ENCODE results near the gene GAD1.

Gene GAD1

DNA sequence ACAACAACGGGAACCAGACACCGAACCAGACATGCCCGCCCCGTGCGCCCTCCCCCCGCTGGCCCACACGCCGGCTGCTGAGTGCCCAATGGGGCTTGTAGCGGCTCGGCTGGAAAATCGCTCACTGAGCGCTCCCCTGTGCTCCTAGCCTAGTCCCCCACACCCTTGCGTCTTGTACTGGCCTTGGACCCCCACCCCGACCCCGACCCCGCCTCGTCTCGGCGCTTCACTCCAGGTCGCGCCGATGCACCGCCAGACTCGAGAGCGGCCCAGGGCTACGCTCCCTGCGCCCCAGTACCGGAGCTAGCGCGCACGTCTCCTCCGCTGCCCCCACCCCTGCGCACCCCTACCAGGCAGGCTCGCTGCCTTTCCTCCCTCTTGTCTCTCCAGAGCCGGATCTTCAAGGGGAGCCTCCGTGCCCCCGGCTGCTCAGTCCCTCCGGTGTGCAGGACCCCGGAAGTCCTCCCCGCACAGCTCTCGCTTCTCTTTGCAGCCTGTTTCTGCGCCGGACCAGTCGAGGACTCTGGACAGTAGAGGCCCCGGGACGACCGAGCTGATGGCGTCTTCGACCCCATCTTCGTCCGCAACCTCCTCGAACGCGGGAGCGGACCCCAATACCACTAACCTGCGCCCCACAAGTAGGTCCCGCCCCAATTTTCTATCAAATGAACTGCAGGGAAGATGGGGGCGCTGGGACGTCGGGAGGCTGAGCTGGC lies 1.5 kb downstream of the GAD1 start:
- DNase-seq, result no peak

GRCh38 chr2:170818752-170819470 lies 2.2 kb downstream of the GAD1 start:
- DNase-seq, result no peak

DNA sequence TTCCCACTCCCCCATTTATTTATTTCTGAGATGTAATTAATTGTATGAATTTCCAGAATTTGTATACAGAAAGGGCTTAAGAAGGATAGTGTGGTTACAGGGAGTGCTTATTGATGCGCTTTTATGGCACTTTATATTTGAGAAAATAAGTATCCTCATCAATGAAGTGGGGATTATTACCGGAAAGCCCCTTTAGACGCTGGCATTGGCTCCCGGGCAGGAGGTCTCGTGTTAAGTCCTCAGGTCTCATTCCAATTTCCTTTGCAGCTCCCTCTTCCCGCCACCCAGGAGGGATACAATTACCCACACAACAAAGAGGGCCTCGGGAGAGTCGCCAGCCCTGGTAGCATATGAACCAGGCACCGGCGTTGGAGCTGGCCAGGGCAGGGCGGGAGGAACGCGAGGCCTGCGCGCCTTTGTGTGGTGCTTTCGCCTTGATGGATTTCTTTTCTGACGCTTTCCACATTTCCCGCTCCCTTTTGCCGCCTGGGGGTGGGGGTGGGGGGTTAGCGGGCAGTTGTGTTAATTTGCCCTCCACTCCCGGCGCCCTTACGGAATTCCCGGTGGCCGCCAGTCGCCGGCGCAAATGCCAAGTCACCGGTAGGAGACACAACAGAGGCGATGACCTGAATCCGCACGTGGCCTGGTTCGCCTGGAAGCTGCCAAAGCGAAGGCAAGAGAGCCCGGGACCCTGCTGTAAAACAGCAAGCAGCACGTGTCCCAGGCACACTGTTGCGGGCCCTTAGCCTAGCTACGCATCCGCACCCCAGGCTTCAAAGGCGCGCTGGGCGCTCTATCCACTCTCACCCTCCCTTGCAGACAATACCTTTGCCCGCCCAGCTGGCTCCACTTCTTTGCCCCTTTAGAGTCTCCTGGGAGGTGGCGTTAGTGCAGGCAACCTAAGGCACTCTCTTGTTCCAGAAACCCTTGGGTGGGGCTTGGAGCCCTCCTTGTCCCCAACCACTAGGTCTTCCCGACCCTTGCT lies 3.3 kb downstream of the GAD1 start:
- DNase-seq, result no peak

DNA sequence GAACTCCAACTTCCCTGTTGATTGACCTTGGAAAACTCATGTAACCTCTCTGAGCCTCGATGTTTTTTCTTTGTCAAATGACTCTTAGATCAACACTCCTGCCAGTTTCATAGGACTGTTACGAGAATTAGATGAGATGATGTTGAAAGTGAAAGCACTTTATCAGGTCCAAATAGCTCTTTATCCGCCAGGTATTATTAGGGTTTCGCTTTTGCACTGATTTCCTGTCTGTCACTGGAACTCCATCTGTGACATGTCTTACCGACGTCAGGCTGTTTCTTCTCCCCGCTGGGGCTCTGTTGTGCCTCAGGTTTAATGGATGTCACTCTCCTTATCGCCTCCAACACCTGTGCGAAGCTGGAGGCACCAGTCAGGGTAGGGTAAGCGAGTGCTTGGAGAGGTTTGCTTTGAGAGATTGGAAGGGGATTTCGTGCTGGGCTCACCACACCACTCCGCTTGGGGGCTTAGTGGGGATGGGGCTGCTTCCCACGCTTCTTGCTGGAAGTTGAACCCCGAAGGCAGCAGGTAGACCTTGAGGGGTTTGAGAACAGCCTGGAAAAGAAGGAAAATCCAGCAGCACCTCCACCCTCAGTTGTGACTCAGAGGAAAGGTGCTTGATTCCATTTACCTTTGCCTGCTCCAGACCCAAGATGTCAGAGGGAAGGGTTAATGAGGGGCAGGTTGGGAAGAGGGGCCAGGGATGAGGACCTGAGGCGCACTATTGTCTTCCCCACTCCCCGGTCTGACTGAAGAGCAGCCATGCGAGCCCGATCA lies 4.3 kb downstream of the GAD1 start:
- DNase-seq, result no peak

- no peak for DNase-seq
Observed at GRCh38 chr2:170821531-170822289, 5.0 kb downstream of the GAD1 start.

- no peak for DNase-seq
Observed at GRCh38 chr2:170822290-170823087, 5.8 kb downstream of the GAD1 start.

GRCh38 chr2:170823088-170823897 lies 6.6 kb downstream of the GAD1 start:
- DNase-seq, result no peak

GRCh38 chr2:170823898-170824215 lies 7.2 kb downstream of the GAD1 start:
- no peak for DNase-seq

DNA sequence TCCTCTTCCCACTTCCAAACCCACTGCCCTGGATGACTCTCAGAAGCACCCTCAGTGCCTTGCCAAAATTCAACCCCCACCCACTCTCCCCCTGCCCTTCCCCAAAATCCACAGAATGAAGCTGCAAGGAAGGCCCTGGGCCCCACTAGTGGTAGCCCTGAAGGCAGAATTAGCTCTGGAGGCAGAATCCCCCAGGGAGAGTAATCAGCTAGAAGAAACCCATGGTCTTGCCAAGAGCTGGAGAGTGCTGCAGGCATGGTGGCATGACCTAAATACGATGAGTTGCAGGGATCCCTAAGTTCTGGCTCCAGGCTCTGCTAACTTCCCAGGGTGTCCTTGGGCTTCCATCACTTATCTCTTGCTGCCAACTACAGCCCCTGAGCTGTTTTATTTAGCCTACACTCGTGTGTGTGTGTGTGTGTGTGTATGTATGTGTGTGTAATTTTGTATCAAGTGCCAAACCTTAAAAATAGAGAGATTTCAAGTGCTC lies 7.9 kb downstream of the GAD1 start:
- no peak for DNase-seq

DNA sequence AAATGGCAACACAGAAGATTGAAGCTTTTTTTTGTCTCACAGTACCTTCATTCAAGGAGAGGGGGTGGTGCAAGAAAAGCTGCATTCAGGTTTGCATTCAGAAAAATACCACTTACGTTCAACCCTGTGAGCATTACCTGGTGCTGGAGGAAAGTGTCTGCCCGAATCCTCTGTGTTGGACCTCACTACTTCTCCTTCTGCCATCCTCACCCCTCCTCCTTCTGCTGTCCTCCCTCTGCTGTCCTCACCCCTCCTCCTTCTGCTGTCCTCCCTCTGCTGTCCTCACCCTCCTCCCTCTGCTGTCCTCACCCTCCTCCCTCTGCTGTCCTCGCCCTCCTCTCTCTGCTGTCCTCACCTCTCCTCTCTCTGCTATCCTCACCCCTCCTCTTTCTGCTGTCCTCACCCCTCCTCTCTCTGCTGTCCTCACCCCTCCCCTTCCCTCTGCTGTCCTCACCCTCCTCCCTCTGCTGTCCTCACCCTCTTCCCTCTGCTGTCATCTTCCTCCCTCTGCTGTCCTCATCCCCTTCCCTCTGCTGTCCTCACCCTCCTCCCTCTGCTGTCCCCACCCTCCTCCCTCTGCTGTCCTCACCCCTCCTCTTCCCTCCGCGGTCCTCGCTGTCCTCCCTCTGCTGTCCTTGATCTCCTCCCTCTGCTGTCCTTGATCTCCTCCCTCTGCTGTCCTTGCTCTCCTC lies 11.3 kb downstream of the GAD1 start:
- no peak for DNase-seq

DNA sequence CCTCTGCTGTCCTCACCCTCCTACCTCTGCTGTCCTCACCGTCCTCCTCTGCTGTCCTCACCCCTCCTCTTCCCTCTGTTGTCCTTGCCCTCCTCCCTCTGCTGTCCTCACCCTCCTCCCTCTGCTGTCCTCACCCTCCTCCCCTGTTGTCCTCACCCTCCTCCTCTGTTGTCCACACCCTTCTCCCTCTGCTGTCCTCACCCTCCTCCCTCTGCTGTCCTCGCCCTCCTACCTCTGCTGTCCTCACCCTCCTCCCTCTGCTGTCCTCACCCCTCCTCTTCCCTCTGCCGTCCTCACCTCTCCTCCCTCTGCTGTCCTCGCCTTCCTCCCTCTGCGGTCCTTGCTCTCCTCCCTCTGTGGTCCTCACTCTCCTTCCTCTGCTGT lies 11.8 kb downstream of the GAD1 start:
- no peak for DNase-seq

DNA sequence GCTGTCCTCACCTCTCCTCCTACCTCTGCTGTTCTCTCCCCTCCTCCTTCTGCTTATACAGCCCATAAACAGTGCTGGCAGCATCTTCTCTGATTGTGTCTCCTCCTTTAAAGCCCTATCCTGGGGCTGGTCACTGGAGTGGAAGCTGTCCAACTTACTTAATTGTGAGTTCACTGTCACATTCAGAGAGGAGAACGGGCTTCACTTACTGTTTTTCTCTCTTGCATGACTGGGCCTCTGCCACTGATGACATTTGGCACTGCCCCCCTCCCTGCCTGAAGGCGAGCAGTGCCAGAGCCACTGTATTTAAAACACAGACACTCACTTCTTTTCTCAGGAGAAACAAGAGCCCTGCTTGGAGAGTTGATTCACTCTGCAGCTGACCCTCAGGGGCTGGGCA lies 12.3 kb downstream of the GAD1 start:
- DNase-seq, result no peak

GRCh38 chr2:170830166-170830565 lies 13.5 kb downstream of the GAD1 start:
- DNase-seq, result no peak

GRCh38 chr2:170831115-170831514 lies 14.4 kb downstream of the GAD1 start:
- no peak for DNase-seq

DNA sequence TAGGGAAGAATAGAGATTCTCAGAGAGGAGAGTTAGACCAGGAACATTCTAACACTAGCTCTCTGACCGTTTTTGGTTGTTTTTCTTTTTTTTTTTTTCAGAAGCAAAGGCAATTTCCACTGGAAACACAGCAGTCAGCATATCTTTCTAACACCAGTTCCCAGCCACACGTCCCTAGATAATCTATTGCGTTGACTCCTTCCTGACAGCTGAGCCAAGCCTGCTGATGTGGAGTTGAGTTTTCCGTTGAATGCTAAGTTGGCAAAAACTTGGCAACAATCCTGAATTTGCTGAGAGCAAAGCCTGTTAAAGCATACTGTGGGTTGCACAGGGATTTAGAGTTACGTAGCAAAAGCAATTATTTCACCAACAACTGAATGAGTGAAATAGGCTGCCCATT lies 19.3 kb downstream of the GAD1 start:
- no peak for DNase-seq

DNA sequence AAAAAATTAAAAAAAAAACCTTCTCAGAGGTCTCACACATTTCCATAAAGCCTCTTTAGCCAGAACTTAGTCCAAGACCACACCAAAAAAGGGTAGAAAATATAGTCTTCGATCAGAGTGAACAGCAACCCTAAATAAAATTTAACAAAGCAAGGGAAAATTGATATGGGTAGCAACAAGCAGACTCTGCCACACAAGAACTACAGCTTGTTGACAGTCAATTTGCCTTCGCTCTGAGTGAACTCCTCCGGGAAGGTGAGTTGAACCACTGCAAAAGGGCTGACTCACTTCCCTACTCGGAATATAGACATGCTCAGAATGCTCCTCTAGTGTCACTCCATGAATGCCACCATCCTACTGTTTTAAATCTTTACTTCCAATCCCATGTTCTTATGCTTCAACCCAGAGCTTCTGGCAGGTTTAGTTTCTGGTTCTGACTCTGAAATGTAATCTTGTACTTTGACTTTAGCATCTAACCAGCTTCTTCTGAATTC lies 24.1 kb downstream of the GAD1 start:
- DNase-seq, result no peak

GRCh38 chr2:170842785-170843184 lies 26.1 kb downstream of the GAD1 start:
- DNase-seq, result no peak

GRCh38 chr2:170843656-170844055 lies 27.0 kb downstream of the GAD1 start:
- no peak for DNase-seq

DNA sequence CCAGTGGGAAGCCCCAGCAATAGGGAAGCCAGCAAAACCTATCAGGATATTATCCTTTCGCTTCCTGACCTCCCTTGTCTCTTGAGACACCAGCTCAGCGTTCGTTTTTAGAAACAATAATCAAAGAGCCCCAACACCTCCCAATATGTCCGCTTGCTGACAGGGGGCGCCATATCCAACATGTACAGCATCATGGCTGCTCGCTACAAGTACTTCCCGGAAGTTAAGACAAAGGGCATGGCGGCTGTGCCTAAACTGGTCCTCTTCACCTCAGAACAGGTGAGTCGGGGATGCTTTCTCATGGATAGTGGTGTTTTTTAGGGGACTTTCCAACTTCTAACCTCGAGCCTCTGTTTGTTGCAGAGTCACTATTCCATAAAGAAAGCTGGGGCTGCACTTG lies 28.7 kb downstream of the GAD1 start:
- DNase-seq, result no peak
